Large intestine (tissue), 3 donors: ENCODE measurements around the gene ROBO2. TPM values are rescaled to one million over a fixed set of nuclear protein-coding genes. Genes with fewer than 3 reads are reported as not detected.

Experiments used
- DNase-seq, 2 donors: peaks; one replicate each; pipeline versions ENCODE4 v3.0.0 to v3.0.0-alpha.2; 2013
- H3K27ac ChIP-seq: one replicate; pipeline ENCODE4 v1.5.1; 2013; ENCODE audit warnings: low read length
- H3K27me3 ChIP-seq: 2 replicates; pipeline ENCODE4 v1.6.1; 2013; ENCODE audit warnings: low read length; ENCODE audit not compliant: control insufficient read depth, insufficient read depth
- H3K36me3 ChIP-seq: 2 replicates; pipeline ENCODE4 v1.6.1; 2013; ENCODE audit warnings: low read length; ENCODE audit not compliant: control insufficient read depth, insufficient read depth
- H3K4me1 ChIP-seq: one replicate; pipeline ENCODE4 v1.6.1; 2013; ENCODE audit warnings: low read length; ENCODE audit not compliant: control insufficient read depth, insufficient read depth
- H3K4me3 ChIP-seq: one replicate; pipeline ENCODE4 v1.5.1; 2013; ENCODE audit warnings: low read length
- H3K9me3 ChIP-seq: one replicate; pipeline ENCODE4 v1.6.1; 2013; ENCODE audit warnings: mild to moderate bottlenecking, low read depth, low read length, moderate library complexity; ENCODE audit not compliant: control insufficient read depth
- WGBS: methylation state at CpG from one replicate; pipeline ENCODE4 v1.1.5; 2013; ENCODE audit warnings: low lambda C conversion rate; ENCODE audit not compliant: insufficient coverage; 5-methylcytosine and 5-hydroxymethylcytosine counted together
- polyA plus RNA-seq: library from polyadenylated mRNA; unstranded; fragments of 120-200 nt; gene quantifications from one replicate; pipeline ENCODE4 v1.2.1, GENCODE V29; 2013

ROBO2 gene
- polyA plus RNA-seq, 1 donor = 9.6 TPM

DNA sequence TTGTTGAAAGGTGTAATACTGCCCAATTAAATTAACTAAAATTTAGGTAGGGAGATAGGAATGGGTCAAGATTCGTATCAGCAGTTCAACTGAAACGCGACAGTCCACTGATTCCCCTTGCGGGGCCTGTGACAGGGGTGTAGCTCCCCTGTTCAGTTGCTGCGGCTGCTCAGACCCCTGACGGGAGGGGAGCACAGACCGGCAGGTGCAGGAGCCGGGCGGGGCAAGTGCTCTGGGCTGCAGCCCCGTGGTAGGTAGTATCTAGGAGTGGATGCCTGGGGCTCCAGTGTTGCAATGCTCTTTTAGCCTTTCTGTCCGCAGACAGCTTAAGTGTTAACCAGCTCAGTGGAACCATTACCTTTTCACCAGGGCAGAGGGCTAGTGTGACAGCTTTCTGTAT lies 164.9 kb downstream of the ROBO2 start:
- WGBS = no CpG with 5 or more reads among the region's 11 CpGs
- Histone ChIP-seq H3K4me3 (no peak overlapping the region), H3K36me3 (no peaks in the 10 kb centered on the region), H3K27ac (no peak overlapping the region), H3K27me3 (no peaks in the 10 kb centered on the region), H3K4me1 (no peaks in the 10 kb centered on the region), H3K9me3 (no peaks in the 10 kb centered on the region)
- no peak for DNase-seq

- Histone ChIP-seq H3K4me1 (no peaks in the 10 kb centered on the region), H3K4me3 (no peak overlapping the region), H3K36me3 (no peaks in the 10 kb centered on the region), H3K27me3 (no peaks in the 10 kb centered on the region), H3K9me3 (no peaks in the 10 kb centered on the region), H3K27ac (no peak overlapping the region)
- no peak for DNase-seq
- no CpG with 5 or more reads among the region's 8 CpGs for WGBS
Observed at GRCh38 chr3:77207753-77208152, 167.9 kb downstream of the ROBO2 start.

GRCh38 chr3:77222701-77223100 lies 182.8 kb downstream of the ROBO2 start:
- Histone ChIP-seq H3K27ac (no peak overlapping the region), H3K27me3 (no peaks in the 10 kb centered on the region), H3K9me3 (no peaks in the 10 kb centered on the region), H3K4me1 (no peaks in the 10 kb centered on the region), H3K36me3 (no peaks in the 10 kb centered on the region), H3K4me3 (no peak overlapping the region)
- no peak for DNase-seq
- WGBS = 100% methylated on average over 2 of the region's 3 CpGs

- H3K4me3 ChIP-seq = no peak overlapping the region
- H3K9me3 ChIP-seq = no peaks in the 10 kb centered on the region
- no peaks in the 10 kb centered on the region for H3K4me1 ChIP-seq
- no peaks in the 10 kb centered on the region for H3K27me3 ChIP-seq
- no peaks in the 10 kb centered on the region for H3K36me3 ChIP-seq
- WGBS = no CpG with 5 or more reads among the region's 2 CpGs
- no peak overlapping the region for H3K27ac ChIP-seq
- peak in 1 of 2 donors; percentile 11 for DNase-seq
Observed at GRCh38 chr3:77227567-77227966, 187.7 kb downstream of the ROBO2 start.

- Histone ChIP-seq H3K27ac (no peak overlapping the region), H3K9me3 (no peaks in the 10 kb centered on the region), H3K27me3 (no peaks in the 10 kb centered on the region), H3K4me1 (no peaks in the 10 kb centered on the region), H3K4me3 (no peak overlapping the region), H3K36me3 (no peaks in the 10 kb centered on the region)
- DNase-seq = no peak
- no CpG with 5 or more reads among the region's 2 CpGs for WGBS
Observed at GRCh38 chr3:77232557-77232956, 192.7 kb downstream of the ROBO2 start.

- H3K27me3 ChIP-seq = no peaks in the 10 kb centered on the region
- DNase-seq = no peak
- H3K9me3 ChIP-seq = no peaks in the 10 kb centered on the region
- H3K27ac ChIP-seq = no peak overlapping the region
- no peak overlapping the region for H3K4me3 ChIP-seq
- H3K4me1 ChIP-seq = no peaks in the 10 kb centered on the region
- WGBS = no CpG with 5 or more reads among the region's 2 CpGs
- H3K36me3 ChIP-seq = no peaks in the 10 kb centered on the region
Observed at GRCh38 chr3:77234004-77234403, 194.1 kb downstream of the ROBO2 start.

GRCh38 chr3:77236118-77236517 lies 196.2 kb downstream of the ROBO2 start:
- peak in 1 of 2 donors; percentile 9 for DNase-seq
- H3K4me1 ChIP-seq = no peaks in the 10 kb centered on the region
- 20% methylated on average over 1 of the region's 7 CpGs for WGBS
- peaks cover 8% of the 10 kb centered on the region for H3K9me3 ChIP-seq
- H3K27me3 ChIP-seq = no peaks in the 10 kb centered on the region
- H3K4me3 ChIP-seq = no peak overlapping the region
- H3K36me3 ChIP-seq = no peaks in the 10 kb centered on the region
- H3K27ac ChIP-seq = no peak overlapping the region

DNA sequence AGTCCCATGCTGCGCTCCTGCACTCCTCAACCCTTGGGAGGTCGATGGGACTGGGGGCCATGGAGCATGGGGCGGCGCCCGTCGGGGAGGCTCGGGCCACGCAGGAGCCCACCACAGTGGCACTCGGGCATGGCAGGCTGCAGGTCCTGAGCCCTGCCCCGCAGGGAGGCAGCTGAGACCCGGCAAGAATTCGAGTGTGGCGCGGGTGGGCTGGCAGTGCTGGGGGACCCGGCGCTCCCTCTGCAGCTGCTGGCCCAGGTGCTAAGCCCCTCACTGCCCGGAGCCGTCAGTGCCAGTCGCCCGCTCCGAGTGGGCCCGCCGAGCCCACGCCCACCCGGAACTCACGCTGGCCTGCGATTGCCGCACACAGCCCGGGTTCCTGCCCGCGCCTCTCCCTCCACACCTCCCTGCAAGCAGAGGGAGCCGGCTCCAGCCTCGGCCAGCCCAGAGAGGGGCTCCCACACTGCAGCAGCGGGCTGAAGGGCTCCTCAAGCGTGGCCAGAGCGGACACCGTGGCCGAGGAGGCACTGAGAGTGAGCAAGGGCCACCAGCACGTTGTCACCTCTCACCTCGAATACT lies 200.3 kb downstream of the ROBO2 start:
- WGBS = no CpG with 5 or more reads among the region's 40 CpGs
- H3K4me1 ChIP-seq = no peaks in the 10 kb centered on the region
- H3K27ac ChIP-seq = no peak overlapping the region
- DNase-seq = no peak
- no peaks in the 10 kb centered on the region for H3K36me3 ChIP-seq
- no peak overlapping the region for H3K4me3 ChIP-seq
- H3K9me3 ChIP-seq = peaks cover 8% of the 10 kb centered on the region
- no peaks in the 10 kb centered on the region for H3K27me3 ChIP-seq

DNA sequence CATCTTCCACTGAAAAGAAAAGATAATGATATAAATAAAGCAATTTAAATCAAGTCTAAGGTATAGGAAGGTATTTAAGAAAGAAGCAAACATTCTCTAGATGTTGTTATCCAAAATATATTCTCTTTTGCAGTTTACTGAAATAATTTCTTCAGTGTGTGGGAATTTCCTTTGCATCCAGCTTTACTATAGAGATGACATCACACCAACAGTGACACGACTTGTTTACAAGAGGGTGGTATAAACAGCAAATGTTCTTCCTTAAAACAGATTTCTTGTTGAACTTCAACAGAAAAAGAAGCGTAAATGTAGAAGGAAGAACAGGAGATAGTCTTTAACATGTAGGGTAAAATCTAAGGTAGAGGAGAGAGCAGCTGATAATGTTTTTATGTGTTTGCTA lies 202.5 kb downstream of the ROBO2 start:
- WGBS = no CpG with 5 or more reads among the region's 2 CpGs

DNA sequence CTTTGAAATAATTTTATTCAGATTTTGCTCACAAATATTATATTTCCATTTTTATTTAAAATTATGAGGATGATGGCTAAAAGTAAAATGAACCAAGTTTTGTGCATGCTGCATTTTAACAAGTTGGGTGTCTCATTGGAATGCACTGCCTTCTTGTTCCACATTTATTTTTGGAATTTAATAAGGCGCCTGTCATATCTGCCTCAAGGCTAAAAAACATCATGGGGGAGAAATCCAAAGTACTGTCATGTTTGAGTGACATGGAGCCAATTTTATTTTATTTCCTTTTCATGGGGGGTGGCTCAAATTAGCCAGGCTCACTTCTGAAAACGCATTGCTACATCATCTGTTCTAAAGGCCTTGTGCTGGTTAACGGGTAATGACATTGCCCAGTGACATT lies 205.1 kb downstream of the ROBO2 start:
- no peak overlapping the region for H3K27ac ChIP-seq
- DNase-seq = no peak
- no peaks in the 10 kb centered on the region for H3K27me3 ChIP-seq
- H3K4me3 ChIP-seq = no peak overlapping the region
- no peaks in the 10 kb centered on the region for H3K4me1 ChIP-seq
- WGBS = 89% methylated on average over 1 of the region's 3 CpGs
- no peaks in the 10 kb centered on the region for H3K36me3 ChIP-seq
- H3K9me3 ChIP-seq = peaks cover 5% of the 10 kb centered on the region

More for the DNA sequence above, 202.5 kb downstream of the ROBO2 start:
- H3K27ac ChIP-seq = no peak overlapping the region
- H3K4me1 ChIP-seq = no peaks in the 10 kb centered on the region
- no peak overlapping the region for H3K4me3 ChIP-seq
- DNase-seq = no peak
- H3K27me3 ChIP-seq = no peaks in the 10 kb centered on the region
- H3K36me3 ChIP-seq = no peaks in the 10 kb centered on the region
- peaks cover 8% of the 10 kb centered on the region for H3K9me3 ChIP-seq

DNA sequence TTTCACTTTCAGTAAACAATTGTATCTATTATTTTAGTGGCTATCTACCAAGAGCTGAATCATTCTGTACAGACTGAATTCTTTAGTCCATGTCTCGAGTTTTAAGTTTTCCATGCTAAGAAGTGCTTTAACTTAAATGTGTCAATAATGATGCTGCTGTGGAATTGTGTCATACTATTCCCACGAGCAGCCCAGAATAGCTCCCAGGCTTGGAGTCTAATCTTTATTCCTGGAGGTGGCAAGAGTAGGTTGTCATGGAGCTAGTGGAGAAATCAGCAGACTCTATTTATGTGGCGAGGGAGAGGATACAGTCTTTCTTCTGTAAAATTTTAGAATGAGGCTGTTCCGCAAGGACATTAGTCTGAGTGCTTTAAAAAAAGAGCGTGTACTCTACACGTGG lies 207.2 kb downstream of the ROBO2 start:
- WGBS = 72% methylated on average over 2 of the region's 6 CpGs
- no peaks in the 10 kb centered on the region for H3K4me1 ChIP-seq
- H3K36me3 ChIP-seq = no peaks in the 10 kb centered on the region
- no peak overlapping the region for H3K27ac ChIP-seq
- no peak for DNase-seq
- H3K4me3 ChIP-seq = no peak overlapping the region
- H3K9me3 ChIP-seq = no peaks in the 10 kb centered on the region
- no peaks in the 10 kb centered on the region for H3K27me3 ChIP-seq
